OCI-LY1 (cell line): ENCODE data around the gene SAG.

Experiments used
- H2AFZ ChIP-seq: fragments of 200-600 bp; sonication (generic), shearing (Covaris generic); 2 replicates; pipeline ENCODE4 v1.6.0; 2014; ENCODE audit warnings: antibody characterized with exemption, mild to moderate bottlenecking, low read length
- H3F3A ChIP-seq: fragments of 200-600 bp; sonication (generic), shearing (Covaris generic); 2 replicates; pipeline ENCODE4 v1.6.0; 2014; ENCODE audit warnings: mild to moderate bottlenecking, antibody characterized with exemption, low read length, moderate library complexity; ENCODE audit not compliant: insufficient read depth
- H3K27ac ChIP-seq: fragments of 200-600 bp; sonication (generic); 2 replicates; pipeline ENCODE4 v1.5.1; 2014; ENCODE audit warnings: low read length, mixed run types, mild to moderate bottlenecking, low read depth; ENCODE audit not compliant: poor library complexity, severe bottlenecking
- H3K27me3 ChIP-seq: fragments of 200-600 bp; sonication (generic); 2 replicates; pipeline ENCODE4 v1.6.0; 2014; ENCODE audit warnings: antibody characterized with exemption, mild to moderate bottlenecking, low read length, moderate library complexity; ENCODE audit not compliant: insufficient read depth
- H3K36me3 ChIP-seq: fragments of 200-600 bp; sonication (generic); 2 replicates; pipeline ENCODE4 v1.6.1; 2014; ENCODE audit warnings: mild to moderate bottlenecking, antibody characterized with exemption, low read length, moderate library complexity, mixed read lengths; ENCODE audit not compliant: insufficient read depth
- H3K4me1 ChIP-seq: fragments of 200-600 bp; sonication (generic); 2 replicates; pipeline ENCODE4 v1.5.1; 2014; ENCODE audit warnings: mild to moderate bottlenecking, low read length, moderate library complexity; ENCODE audit not compliant: insufficient read depth, severe bottlenecking
- H3K4me2 ChIP-seq: fragments of 200-600 bp; sonication (generic), shearing (Covaris generic); 2 replicates; pipeline ENCODE4 v1.6.1; 2014; ENCODE audit warnings: low read length
- H3K4me3 ChIP-seq: fragments of 200-600 bp; sonication (generic); 2 replicates; pipeline ENCODE4 v1.5.1; 2014; ENCODE audit warnings: low read length, low read depth, mild to moderate bottlenecking, mixed read lengths; ENCODE audit not compliant: poor library complexity, severe bottlenecking
- H3K79me2 ChIP-seq: fragments of 200-600 bp; shearing (Covaris generic); 2 replicates; pipeline ENCODE4 v1.6.1; 2016; ENCODE audit warnings: mixed run types, low read length, mixed read lengths; ENCODE audit not compliant: insufficient read depth
- H3K9ac ChIP-seq: fragments of 200-600 bp; sonication (generic), shearing (Covaris generic); 2 replicates; pipeline ENCODE4 v1.6.1; 2014; ENCODE audit warnings: mild to moderate bottlenecking, low read length, mixed read lengths
- H3K9me2 ChIP-seq: fragments of 200-600 bp; sonication (generic), shearing (Covaris generic); 2 replicates; pipeline ENCODE4 v1.6.1; 2014; ENCODE audit warnings: low read depth, mild to moderate bottlenecking, low read length, mixed read lengths
- H3K9me3 ChIP-seq: fragments of 200-600 bp; shearing (Covaris generic); 2 replicates; pipeline ENCODE4 v1.6.1; 2014; ENCODE audit warnings: low read length, mixed read lengths
- H4K20me1 ChIP-seq: fragments of 200-600 bp; sonication (generic), shearing (Covaris generic); 2 replicates; pipeline ENCODE4 v1.6.0; 2016; ENCODE audit warnings: mild to moderate bottlenecking, low read length; ENCODE audit not compliant: insufficient read depth
- EZH2 ChIP-seq: fragments of 200-600 bp; sonication (generic), shearing (Covaris generic); IDR thresholded peaks from 2 replicates; pipeline ENCODE4 v1.8.0; 2017; ENCODE audit warnings: borderline replicate concordance, mixed run types, mild to moderate bottlenecking, antibody characterized with exemption, low read length, moderate library complexity, mixed read lengths
- TF ChIP-seq, protein P1 (sequence below): fragments of 200-600 bp; sonication (generic), shearing (Covaris generic); IDR thresholded peaks from 2 replicates; pipeline ENCODE4 v1.5.1; 2017; ENCODE audit warnings: mild to moderate bottlenecking, antibody characterized with exemption, low read length, moderate library complexity, mixed read lengths

SAG gene

DNA sequence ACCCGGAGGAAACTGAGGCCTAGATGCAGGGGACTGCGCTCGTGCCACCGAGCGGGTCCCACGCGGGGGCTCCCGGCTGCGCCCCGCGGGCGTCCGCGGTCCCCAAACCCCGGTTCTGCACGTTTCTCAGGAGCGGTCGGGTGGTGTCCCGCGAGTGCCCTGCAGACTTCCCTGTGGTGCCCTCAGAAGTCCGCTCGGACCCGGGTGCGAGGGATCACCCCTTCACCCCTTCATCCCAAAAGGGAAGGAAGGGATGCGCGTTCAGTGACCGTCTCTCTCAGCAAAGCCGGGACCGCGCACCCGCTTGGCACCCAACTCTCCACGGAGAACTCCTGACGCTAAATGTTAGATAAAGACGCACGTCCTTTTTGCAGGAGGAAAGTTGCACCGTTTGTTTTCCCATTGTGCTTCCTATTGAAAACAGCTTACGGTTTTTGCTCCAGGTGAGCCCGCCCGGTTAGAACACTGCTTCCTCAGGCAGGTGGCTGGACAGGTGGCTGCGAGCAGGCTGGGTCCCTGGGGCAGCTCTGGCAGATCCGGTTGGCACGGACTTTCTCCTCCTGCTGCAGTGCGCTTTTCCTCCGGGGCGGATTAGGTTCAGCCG is 47.5 kb downstream of the SAG start:
- Histone ChIP-seq H3K4me2 (peak overlapping the region; percentile 97), H3K36me3 (peaks cover 24% of the 10 kb centered on the region), H3K79me2 (no peaks in the 10 kb centered on the region), H3K9ac (peak overlapping the region; percentile 64), H3K9me2 (no peaks in the 10 kb centered on the region), H2AFZ (no peak overlapping the region), H3K4me3 (peak overlapping the region; percentile 83), H3K27ac (no peak overlapping the region), H4K20me1 (0 out of 2 replicates have a peak, but pooled peaks cover 2% of the 10 kb centered on the region), H3K27me3 (no peaks in the 10 kb centered on the region; the same call in 1 of the 2 replicates), H3K9me3 (no peaks in the 10 kb centered on the region), H3F3A (no peaks in the 10 kb centered on the region), H3K4me1 (peaks cover 27% of the 10 kb centered on the region)
- no peak for TF ChIP-seq EZH2
- TF ChIP-seq, protein P1, sequence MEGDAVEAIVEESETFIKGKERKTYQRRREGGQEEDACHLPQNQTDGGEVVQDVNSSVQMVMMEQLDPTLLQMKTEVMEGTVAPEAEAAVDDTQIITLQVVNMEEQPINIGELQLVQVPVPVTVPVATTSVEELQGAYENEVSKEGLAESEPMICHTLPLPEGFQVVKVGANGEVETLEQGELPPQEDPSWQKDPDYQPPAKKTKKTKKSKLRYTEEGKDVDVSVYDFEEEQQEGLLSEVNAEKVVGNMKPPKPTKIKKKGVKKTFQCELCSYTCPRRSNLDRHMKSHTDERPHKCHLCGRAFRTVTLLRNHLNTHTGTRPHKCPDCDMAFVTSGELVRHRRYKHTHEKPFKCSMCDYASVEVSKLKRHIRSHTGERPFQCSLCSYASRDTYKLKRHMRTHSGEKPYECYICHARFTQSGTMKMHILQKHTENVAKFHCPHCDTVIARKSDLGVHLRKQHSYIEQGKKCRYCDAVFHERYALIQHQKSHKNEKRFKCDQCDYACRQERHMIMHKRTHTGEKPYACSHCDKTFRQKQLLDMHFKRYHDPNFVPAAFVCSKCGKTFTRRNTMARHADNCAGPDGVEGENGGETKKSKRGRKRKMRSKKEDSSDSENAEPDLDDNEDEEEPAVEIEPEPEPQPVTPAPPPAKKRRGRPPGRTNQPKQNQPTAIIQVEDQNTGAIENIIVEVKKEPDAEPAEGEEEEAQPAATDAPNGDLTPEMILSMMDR, result no peak

DNA sequence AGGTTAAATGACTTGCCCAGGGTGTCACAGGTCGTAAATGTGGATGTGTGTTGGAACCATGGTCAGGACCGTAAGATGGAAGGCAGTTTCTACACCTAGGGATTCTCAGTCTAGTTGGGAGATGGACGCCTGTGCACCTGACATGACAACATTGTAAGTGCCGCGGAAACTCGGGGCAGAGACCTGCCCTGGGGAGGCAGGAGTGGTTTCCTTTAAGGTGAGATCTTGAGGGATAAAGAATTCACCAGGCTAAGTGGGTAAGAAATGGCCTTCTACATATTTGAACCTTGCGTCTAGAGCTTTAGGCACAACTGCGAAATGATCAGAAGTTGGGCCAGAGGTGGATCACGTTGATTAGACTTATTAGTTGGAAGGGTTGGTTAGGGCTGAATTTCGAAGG is 48.3 kb downstream of the SAG start:
- Histone ChIP-seq H2AFZ (no peak overlapping the region), H3K36me3 (peaks cover 24% of the 10 kb centered on the region), H3K27ac (no peak overlapping the region), H3K4me1 (peaks cover 27% of the 10 kb centered on the region), H3K27me3 (no peaks in the 10 kb centered on the region; the same call in 1 of the 2 replicates), H3K9me3 (no peaks in the 10 kb centered on the region), H3K79me2 (no peaks in the 10 kb centered on the region), H3K4me3 (peak overlapping the region; percentile 83), H3K4me2 (peak overlapping the region; percentile 97), H4K20me1 (0 out of 2 replicates have a peak, but pooled peaks cover 2% of the 10 kb centered on the region), H3K9ac (no peak overlapping the region; the same call in 1 of the 2 replicates), H3F3A (no peaks in the 10 kb centered on the region), H3K9me2 (no peaks in the 10 kb centered on the region)
- TF ChIP-seq, protein P1, result no peak
- TF ChIP-seq EZH2, result no peak

DNA sequence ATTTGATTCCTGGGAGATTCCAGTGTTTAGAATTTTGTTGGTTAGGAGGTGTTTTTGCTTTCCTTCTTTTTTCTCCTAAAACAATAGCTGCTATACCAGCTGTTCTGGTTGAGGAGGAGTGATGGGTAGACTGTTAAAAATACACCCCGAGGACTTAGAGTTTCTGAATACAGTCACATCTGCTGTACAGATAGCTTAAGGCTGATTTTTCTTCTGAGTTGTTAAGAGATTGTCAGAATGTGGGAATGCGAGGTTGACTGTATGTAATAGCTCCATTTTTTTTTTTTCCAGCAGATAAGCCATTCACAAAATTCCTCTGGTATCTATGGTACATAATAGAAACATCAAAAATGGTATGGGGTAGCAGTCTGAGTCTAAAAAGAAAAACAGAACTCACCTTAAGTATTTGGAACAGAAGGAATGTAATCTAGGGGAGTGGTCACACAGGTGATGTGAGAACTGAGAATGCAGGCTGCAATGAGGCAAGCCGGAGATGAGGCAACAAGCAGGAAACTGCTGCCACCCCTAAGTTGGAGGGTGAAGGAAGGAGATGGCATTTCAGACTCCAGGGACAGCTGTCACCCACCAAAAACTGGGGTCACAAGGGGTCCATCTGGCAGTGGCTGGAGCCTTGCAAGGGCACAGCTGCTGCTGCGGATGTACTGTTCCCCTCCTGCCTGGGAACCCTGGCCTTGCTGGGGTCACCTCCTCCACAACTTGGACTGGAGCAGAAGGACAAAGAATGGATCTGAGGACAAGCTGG is 49.1 kb downstream of the SAG start:
- H3K4me3 ChIP-seq, result no peak overlapping the region
- no peaks in the 10 kb centered on the region; the same call in 1 of the 2 replicates for H3K27me3 ChIP-seq
- no peaks in the 10 kb centered on the region for H3K9me2 ChIP-seq
- 0 out of 2 replicates have a peak overlapping the region, but pooled peaks have one; percentile 97 for H3K4me2 ChIP-seq
- H3K36me3 ChIP-seq, result peaks cover 24% of the 10 kb centered on the region
- H2AFZ ChIP-seq, result no peak overlapping the region
- no peak overlapping the region for H3K27ac ChIP-seq
- H3K4me1 ChIP-seq, result peaks cover 27% of the 10 kb centered on the region
- no peak for TF ChIP-seq EZH2
- TF ChIP-seq, protein P1, result no peak
- 0 out of 2 replicates have a peak, but pooled peaks cover 2% of the 10 kb centered on the region for H4K20me1 ChIP-seq
- no peaks in the 10 kb centered on the region for H3K9me3 ChIP-seq
- no peak overlapping the region for H3K9ac ChIP-seq
- no peaks in the 10 kb centered on the region for H3F3A ChIP-seq
- H3K79me2 ChIP-seq, result no peaks in the 10 kb centered on the region
